GM20000 (cell line): ENCODE measurements around the gene HNRNPU.

Experiments
- DNase-seq: peaks from one replicate; pipeline ENCODE4 v3.0.0; 2012; ENCODE audit warnings: low spot score
- CTCF ChIP-seq: IDR thresholded peaks from 2 replicates; pipeline ENCODE4 v1.5.1; 2012; ENCODE audit warnings: mild to moderate bottlenecking, control low read depth; ENCODE audit errors: extremely low read depth, missing control alignments

HNRNPU gene

DNA sequence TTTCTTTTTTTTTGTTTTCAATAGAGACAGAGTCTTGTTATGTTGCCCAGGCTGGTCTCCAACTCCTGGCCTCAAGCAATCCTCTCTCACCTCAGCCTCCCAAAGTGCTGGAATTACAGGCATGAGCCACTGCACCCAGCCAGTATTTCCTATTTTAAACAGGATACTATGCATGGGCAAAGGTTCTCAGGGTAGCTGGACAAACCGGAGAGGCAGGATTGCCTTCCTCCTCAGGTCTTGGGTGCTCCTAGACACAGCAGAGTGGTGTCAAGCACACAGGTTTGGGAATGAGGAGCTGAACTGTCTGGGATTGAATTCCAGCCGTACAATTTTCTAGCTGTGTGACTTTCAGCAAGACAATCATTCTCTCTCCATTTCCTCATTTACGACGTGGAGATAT lies 22.9 kb upstream of the HNRNPU start:
- DNase-seq, result no peak
- TF ChIP-seq CTCF, result no peak

GRCh38 chr1:244881552-244882280 lies 17.4 kb upstream of the HNRNPU start:
- DNase-seq, result no peak
- no peak for TF ChIP-seq CTCF

- DNase-seq, result no peak
- TF ChIP-seq CTCF, result no peak
Measured at GRCh38 chr1:244878681-244879080, 14.3 kb upstream of the HNRNPU start.

GRCh38 chr1:244876228-244876910 lies 12.0 kb upstream of the HNRNPU start:
- no peak for DNase-seq

GRCh38 chr1:244874974-244875579 lies 10.7 kb upstream of the HNRNPU start:
- no peak for DNase-seq
- TF ChIP-seq CTCF, result no peak

More at GRCh38 chr1:244876228-244876910, 12.0 kb upstream of the HNRNPU start:
- TF ChIP-seq CTCF, result no peak

- no peak for DNase-seq
- no peak for TF ChIP-seq CTCF
Measured at GRCh38 chr1:244869950-244870349, 5.6 kb upstream of the HNRNPU start.

DNA sequence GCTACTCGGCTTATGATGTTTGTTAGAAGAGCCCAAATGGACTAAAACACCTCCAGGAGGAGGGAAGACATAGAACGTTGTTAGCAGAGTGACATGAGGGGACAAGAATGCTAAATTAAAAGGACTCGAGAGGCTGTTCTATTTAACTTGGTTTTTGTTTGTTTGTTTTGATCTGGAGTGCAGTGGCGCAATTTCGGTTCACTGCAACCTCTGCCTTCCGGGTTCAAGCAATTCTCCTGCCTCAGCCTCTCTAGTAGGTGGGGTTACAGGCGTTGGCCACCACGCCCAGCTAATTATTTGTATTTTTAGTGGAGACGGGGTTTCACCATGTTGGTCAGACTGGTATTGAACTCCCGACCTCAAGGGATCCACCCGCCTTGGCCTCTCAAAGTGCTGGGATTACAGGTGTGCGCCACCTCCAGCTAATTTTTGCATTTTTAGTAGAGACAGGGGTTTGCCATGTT lies 5.1 kb upstream of the HNRNPU start:
- TF ChIP-seq CTCF, result no peak

More for the DNA sequence above, 5.1 kb upstream of the HNRNPU start:
- DNase-seq, result no peak
